K562 (cell line): ENCODE results near the gene TMEM151A. TPM values are rescaled to one million over a fixed set of nuclear protein-coding genes. Genes with fewer than 3 reads are reported as not detected.

Source experiments
- ATAC-seq: fragments of 200-7000 bp; cut with Tn5 transposase; 3 replicates; pipeline ENCODE4 v1.9.1; 2020; ENCODE audit warnings: moderate library complexity
- BruUV-seq: library from RNA; stranded (reverse); fragments of 400-500 nt; replicated peaks from 2 replicates; lab custom pipeline; 2021; lab: Mats Ljungman, UMichigan
- CTCF ChIA-PET: fragments of 300-600 bp; formaldehyde crosslinking; extraction: SDS; loops from one replicate; lab custom pipeline; 2021; ENCODE audit warnings: low intra/inter-chr PET ratio; lab: Yijun Ruan, JAX
- POLR2A ChIA-PET: fragments of 300-600, 350-650 bp; sonication (Branson Sonifier 250); formaldehyde crosslinking; extraction: SDS; loops from one replicate; lab custom pipeline; 2021; ENCODE audit warnings: antibody characterized with exemption, inconsistent platforms; lab: Yijun Ruan, JAX
- DNase-seq, 4 experiments: peaks; one replicate each; pipeline versions ENCODE4 v3.0.0 to v3.0.0-alpha.2; 2011 to 2018; ENCODE audit warnings: low spot score in 3 of 4, mixed read lengths in 3 of 4; ENCODE audit errors: extremely low read depth in 1 of 4
- FAIRE-seq: peaks from 2 replicates; lab custom pipeline; 2011; peaks lifted over from hg19 to GRCh38; lab: Jason Lieb, UNC
- H2AFZ ChIP-seq: 2 replicates; pipeline ENCODE4 v1.6.0; 2011; ENCODE audit warnings: low read depth, low read length, control low read depth, inconsistent platforms
- H3K27ac ChIP-seq: fragments of 200-600 bp; 3 replicates; pipeline ENCODE4 v1.8.0; 2011; ENCODE audit warnings: low read depth, mild to moderate bottlenecking, control low read depth, inconsistent platforms, low read length, moderate library complexity, mixed read lengths; ENCODE audit errors: extremely low read depth
- H3K27me3 ChIP-seq, 2 experiments: fragments of 300-600 bp in 1 of 2; 2 replicates in 1 of 2; 3 replicates in 1 of 2; pipeline versions ENCODE4 v1.6.0 to v1.8.0; 2011; ENCODE audit warnings: inconsistent platforms in 2 of 2, low read length in 2 of 2, mild to moderate bottlenecking in 1 of 2, mixed read lengths in 1 of 2, moderate library complexity in 1 of 2; ENCODE audit not compliant: control insufficient read depth in 2 of 2, insufficient read depth in 2 of 2
- H3K36me3 ChIP-seq: fragments of 300-600 bp; 3 replicates; pipeline ENCODE4 v1.8.0; 2011; ENCODE audit warnings: mild to moderate bottlenecking, low read length, inconsistent platforms; ENCODE audit not compliant: control insufficient read depth, insufficient read depth
- H3K4me1 ChIP-seq, 2 experiments: fragments of 200-600 bp in 1 of 2; replicated peaks in 1 of 2; 2 replicates in 1 of 2; 3 replicates in 1 of 2; pipeline versions ENCODE4 v1.5.1 to v1.8.0; 2011; ENCODE audit warnings: inconsistent platforms in 2 of 2, low read length in 2 of 2, mild to moderate bottlenecking in 1 of 2, mixed read lengths in 1 of 2, moderate library complexity in 1 of 2; ENCODE audit not compliant: control insufficient read depth in 2 of 2, insufficient read depth in 2 of 2
- H3K4me2 ChIP-seq: 2 replicates; pipeline ENCODE4 v1.6.1; 2011; ENCODE audit warnings: low read length, control low read depth, inconsistent platforms, mixed read lengths; ENCODE audit not compliant: insufficient read depth
- H3K4me3 ChIP-seq: fragments of 200-600 bp; sonication (generic), shearing (Covaris generic); 2 replicates; pipeline ENCODE4 v1.5.1; 2016; ENCODE audit warnings: control low read depth, inconsistent platforms
- H3K79me2 ChIP-seq: fragments of 200-600 bp; 3 replicates; pipeline ENCODE4 v1.8.0; 2011; ENCODE audit warnings: low read length, inconsistent platforms; ENCODE audit not compliant: control insufficient read depth, insufficient read depth
- H3K9ac ChIP-seq, 2 experiments: 2 replicates each; pipeline versions ENCODE4 v1.6.0 to v1.6.1; 2011; ENCODE audit warnings: low read depth in 2 of 2, low read length in 2 of 2, control low read depth in 1 of 2, inconsistent platforms in 1 of 2, mild to moderate bottlenecking in 1 of 2, mixed read lengths in 1 of 2; ENCODE audit not compliant: insufficient read depth in 1 of 2
- H3K9me1 ChIP-seq: one replicate; pipeline ENCODE4 v1.6.0; 2011; ENCODE audit warnings: inconsistent platforms, mild to moderate bottlenecking, low read length, moderate library complexity; ENCODE audit not compliant: control insufficient read depth, insufficient read depth
- H3K9me3 ChIP-seq: replicated peaks from 2 replicates; pipeline ENCODE4 v1.5.1; 2011; ENCODE audit warnings: low read depth, low read length, inconsistent platforms; ENCODE audit not compliant: control insufficient read depth, insufficient read depth
- H4K20me1 ChIP-seq: replicated peaks from 2 replicates; pipeline ENCODE4 v1.6.1; 2011; ENCODE audit warnings: low read length, inconsistent platforms, mixed read lengths; ENCODE audit not compliant: control insufficient read depth, insufficient read depth
- CTCF ChIP-seq, 3 experiments: IDR thresholded peaks in 2 of 3; conservative IDR thresholded peaks in 1 of 3; 2 replicates each; pipeline ENCODE4 v1.5.1; 2011 to 2012; ENCODE audit warnings: low read length in 3 of 3, mild to moderate bottlenecking in 3 of 3, control low read depth in 2 of 3, improper control_type of control experiment in 1 of 3, inconsistent platforms in 1 of 3, low read depth in 1 of 3, mixed read lengths in 1 of 3, moderate library complexity in 1 of 3; ENCODE audit not compliant: insufficient read depth in 2 of 3
- FOXA1 ChIP-seq: fragments of 450-650 bp; IDR thresholded peaks from 2 replicates; pipeline ENCODE4 v1.6.1; 2016; ENCODE audit warnings: mild to moderate bottlenecking, borderline replicate concordance
- JUN ChIP-seq, 2 experiments: sonication (generic) in 1 of 2; formaldehyde crosslinking in 1 of 2; IDR thresholded peaks; 2 replicates each; pipeline versions ENCODE4 v1.6.1 to v1.8.0; 2012 to 2022; ENCODE audit warnings: borderline replicate concordance in 2 of 2, mild to moderate bottlenecking in 2 of 2, improper control_type of control experiment in 1 of 2, low read depth in 1 of 2, low read length in 1 of 2, missing genetic modification reagents in 1 of 2
- MBD1 ChIP-seq: fragments of 250-450 bp; sonication (Bioruptor Pico); IDR thresholded peaks from 2 replicates; pipeline ENCODE4 v1.8.0; 2022; ENCODE audit warnings: inconsistent platforms
- ZNF12 ChIP-seq: sonication (generic); formaldehyde crosslinking; IDR thresholded peaks from 2 replicates; pipeline ENCODE4 v1.4.0; 2020; ENCODE audit warnings: mild to moderate bottlenecking, missing genetic modification reagents
- ZSCAN29 ChIP-seq: fragments of 450-650 bp; IDR thresholded peaks from 2 replicates; pipeline ENCODE4 v1.6.1; 2017
- WGBS: fragments of 100-300 bp; shearing (Covaris generic); methylation state at CpG from one replicate; pipeline ENCODE4 v1.1.6; 2016; ENCODE audit warnings: low coverage, mixed read lengths; ENCODE audit not compliant: insufficient coverage; ENCODE audit errors: missing lambda C conversion rate; 5-methylcytosine and 5-hydroxymethylcytosine counted together
- in situ Hi-C: fragments of 300-500 bp; cut with MboI; formaldehyde crosslinking; loops from 4 replicates; pipeline ENCODE4 v1.15.0; 2018; ENCODE audit warnings: inconsistent platforms, mixed read lengths
- intact Hi-C: fragments of 100-400 bp; cut with micrococcal nuclease; formaldehyde crosslinking; loops from 2 replicates; pipeline ENCODE4 v1.14.2; 2022
- polyA plus RNA-seq, 8 experiments: library from polyadenylated mRNA; depleted of rRNA in 4 of 8; stranded (reverse) in 5 of 8; unstranded in 3 of 8; fragments of >200 nt; fragmentation: Nextera tagmentation in 2 of 8; fragmentation: Illumina TruSeq in 1 of 8; extraction: Ambion mirVana in 2 of 8; extraction: Trizol in 1 of 8; gene quantifications; 2 replicates each; pipeline versions ENCODE4 v1.2.1 to v1.2.3, GENCODE V29; 2011 to 2014; ENCODE audit warnings: inconsistent platforms in 1 of 8, missing spikeins in 1 of 8
- total RNA-seq, 7 experiments: library from RNA; depleted of rRNA in 6 of 7; stranded (reverse); fragments of >200 nt in 6 of 7; fragmentation: Illumina TruSeq in 2 of 7; extraction: Trizol in 2 of 7; gene quantifications; 2 replicates each; pipeline versions ENCODE4 v1.2.1 to v1.2.3, GENCODE V29; 2011 to 2021; ENCODE audit warnings: low replicate concordance in 1 of 7
- TF ChIP-seq, protein P1 (sequence below): fragments of 450-650 bp; IDR thresholded peaks from 2 replicates; pipeline ENCODE4 v1.7.1; 2018; ENCODE audit warnings: mild to moderate bottlenecking, low read depth; ENCODE audit not compliant: partially characterized antibody
- TF ChIP-seq, protein P2 (sequence below): sonication (generic); formaldehyde crosslinking; IDR thresholded peaks from 2 replicates; pipeline ENCODE4 v1.8.0; 2022; ENCODE audit warnings: mild to moderate bottlenecking, missing genetic modification reagents, borderline replicate concordance

TMEM151A gene
- total and polyA plus RNA-seq, 9 of the 15 experiments (the other 6 are each of a cell fraction or from before 2014, with no cell fraction given), result not detected

GRCh38 chr11:66311470-66311964 is 19.8 kb downstream of the TMEM151A start:
- peak overlapping the region; percentile 38 to 89; a peak in 3 of 4 replicates for H3K9ac ChIP-seq
- no peaks in the 10 kb centered on the region for H4K20me1 ChIP-seq
- in situ Hi-C loops (no loop called here), intact Hi-C loops (no loop called here)
- H3K36me3 ChIP-seq, result no peaks in the 10 kb centered on the region
- POLR2A ChIA-PET, result interaction anchor here (0.6 to 2.6 kb wide), 8 partner anchors 11 to 298 kb away, joined by 3 to 16 read pairs (median 5); partner anchors contain the start of gene YIF1A
- no peaks in the 10 kb centered on the region for H3K9me1 ChIP-seq
- no TSS peak for BruUV-seq
- ATAC-seq (no peak), DNase-seq (no peak), FAIRE-seq (no peak)
- H3K4me1 ChIP-seq, result peaks cover 23 to 53% of the 10 kb centered on the region in 2 experiments
- peak overlapping the region; percentile 98 for H2AFZ ChIP-seq
- peak overlapping the region; percentile 44; the same call in 1 of the 3 replicates for H3K27ac ChIP-seq
- H3K4me2 ChIP-seq, result peak overlapping the region; percentile 85
- 33% methylated on average over 26 of the region's 26 CpGs for WGBS
- H3K4me3 ChIP-seq, result peak overlapping the region; percentile 49
- no peaks in the 10 kb centered on the region for H3K79me2 ChIP-seq
- H3K27me3 ChIP-seq, result no peaks in the 10 kb centered on the region
- CTCF ChIA-PET, result interaction anchor here (0.7 to 2.9 kb wide), 9 partner anchors 11 to 384 kb away, joined by 3 to 37 read pairs (median 3); partner anchors contain the start of genes MRPL11 and RIN1
- H3K9me3 ChIP-seq, result no peaks in the 10 kb centered on the region
- TF ChIP-seq, protein P1, sequence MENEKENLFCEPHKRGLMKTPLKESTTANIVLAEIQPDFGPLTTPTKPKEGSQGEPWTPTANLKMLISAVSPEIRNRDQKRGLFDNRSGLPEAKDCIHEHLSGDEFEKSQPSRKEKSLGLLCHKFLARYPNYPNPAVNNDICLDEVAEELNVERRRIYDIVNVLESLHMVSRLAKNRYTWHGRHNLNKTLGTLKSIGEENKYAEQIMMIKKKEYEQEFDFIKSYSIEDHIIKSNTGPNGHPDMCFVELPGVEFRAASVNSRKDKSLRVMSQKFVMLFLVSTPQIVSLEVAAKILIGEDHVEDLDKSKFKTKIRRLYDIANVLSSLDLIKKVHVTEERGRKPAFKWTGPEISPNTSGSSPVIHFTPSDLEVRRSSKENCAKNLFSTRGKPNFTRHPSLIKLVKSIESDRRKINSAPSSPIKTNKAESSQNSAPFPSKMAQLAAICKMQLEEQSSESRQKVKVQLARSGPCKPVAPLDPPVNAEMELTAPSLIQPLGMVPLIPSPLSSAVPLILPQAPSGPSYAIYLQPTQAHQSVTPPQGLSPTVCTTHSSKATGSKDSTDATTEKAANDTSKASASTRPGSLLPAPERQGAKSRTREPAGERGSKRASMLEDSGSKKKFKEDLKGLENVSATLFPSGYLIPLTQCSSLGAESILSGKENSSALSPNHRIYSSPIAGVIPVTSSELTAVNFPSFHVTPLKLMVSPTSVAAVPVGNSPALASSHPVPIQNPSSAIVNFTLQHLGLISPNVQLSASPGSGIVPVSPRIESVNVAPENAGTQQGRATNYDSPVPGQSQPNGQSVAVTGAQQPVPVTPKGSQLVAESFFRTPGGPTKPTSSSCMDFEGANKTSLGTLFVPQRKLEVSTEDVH, result no peak
- TF ChIP-seq FOXA1 (no peak), ZSCAN29 (no peak), CTCF (IDR thresholded peaks at IDR 0.05 in 2 of 3, conservative IDR thresholded peaks at IDR 0.05 in 1 of 3; ENCODE audit: insufficient read depth in 2 of 3, low read depth in 1 of 3, low read length in 3 of 3) (peak in 1 of 3 experiments; percentile 95; a peak in 1 of 6 replicates), JUN (IDR thresholded peaks at IDR 0.05; ENCODE audit: borderline replicate concordance, low read depth, low read length) (no peak), JUN (CRISPR knock-in tag; IDR thresholded peaks at IDR 0.05; ENCODE audit: borderline replicate concordance) (peak; percentile 36; the same call in 1 of the 2 replicates), ZNF12 (CRISPR knock-in tag) (0 out of 2 replicates have a peak, but pooled peaks have one; percentile 2), MBD1 (CRISPR knock-in tag) (peak; percentile 94)
- TF ChIP-seq, protein P2, sequence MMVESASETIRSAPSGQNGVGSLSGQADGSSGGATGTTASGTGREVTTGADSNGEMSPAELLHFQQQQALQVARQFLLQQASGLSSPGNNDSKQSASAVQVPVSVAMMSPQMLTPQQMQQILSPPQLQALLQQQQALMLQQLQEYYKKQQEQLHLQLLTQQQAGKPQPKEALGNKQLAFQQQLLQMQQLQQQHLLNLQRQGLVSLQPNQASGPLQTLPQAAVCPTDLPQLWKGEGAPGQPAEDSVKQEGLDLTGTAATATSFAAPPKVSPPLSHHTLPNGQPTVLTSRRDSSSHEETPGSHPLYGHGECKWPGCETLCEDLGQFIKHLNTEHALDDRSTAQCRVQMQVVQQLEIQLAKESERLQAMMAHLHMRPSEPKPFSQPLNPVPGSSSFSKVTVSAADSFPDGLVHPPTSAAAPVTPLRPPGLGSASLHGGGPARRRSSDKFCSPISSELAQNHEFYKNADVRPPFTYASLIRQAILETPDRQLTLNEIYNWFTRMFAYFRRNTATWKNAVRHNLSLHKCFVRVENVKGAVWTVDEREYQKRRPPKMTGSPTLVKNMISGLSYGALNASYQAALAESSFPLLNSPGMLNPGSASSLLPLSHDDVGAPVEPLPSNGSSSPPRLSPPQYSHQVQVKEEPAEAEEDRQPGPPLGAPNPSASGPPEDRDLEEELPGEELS (CRISPR knock-in tag), result 0 out of 2 replicates have a peak, but pooled peaks have one; percentile 83
